Osteocyte (in vitro differentiated cells): ENCODE measurements around the gene AKR1D1. TPM values are rescaled to one million over a fixed set of nuclear protein-coding genes. Genes with fewer than 3 reads are reported as not detected.

Source experiments
- DNase-seq: peaks from one replicate; pipeline ENCODE4 v3.0.0; 2021; ENCODE audit warnings: mixed read lengths; ENCODE audit not compliant: unreplicated experiment; ENCODE audit errors: extremely low spot score
- H3K27ac Mint-ChIP-seq: one replicate; pipeline ENCODE4 v1.8.0; 2021; ENCODE audit warnings: mild to moderate bottlenecking, mixed read lengths; ENCODE audit not compliant: unreplicated experiment
- H3K27me3 Mint-ChIP-seq: one replicate; pipeline ENCODE4 v1.8.0; 2021; ENCODE audit warnings: mixed read lengths; ENCODE audit not compliant: unreplicated experiment
- H3K36me3 Mint-ChIP-seq: one replicate; pipeline ENCODE4 v1.8.0; 2021; ENCODE audit warnings: mixed read lengths; ENCODE audit not compliant: unreplicated experiment
- H3K4me1 Mint-ChIP-seq: one replicate; pipeline ENCODE4 v1.8.0; 2021; ENCODE audit warnings: mixed read lengths; ENCODE audit not compliant: unreplicated experiment
- H3K4me3 Mint-ChIP-seq: one replicate; pipeline ENCODE4 v1.8.0; 2021; ENCODE audit warnings: mild to moderate bottlenecking, moderate library complexity, mixed read lengths; ENCODE audit not compliant: unreplicated experiment
- H3K9me3 Mint-ChIP-seq: one replicate; pipeline ENCODE4 v1.8.0; 2021; ENCODE audit warnings: mixed read lengths; ENCODE audit not compliant: unreplicated experiment
- total RNA-seq: library from RNA; stranded (reverse); gene quantifications from 2 replicates; pipeline ENCODE4 v1.2.1, GENCODE V29; 2021
- TF ChIP-seq, protein P1 (sequence below): fragments of 200-600 bp; sonication (generic); IDR thresholded peaks from 2 replicates; pipeline ENCODE4 v1.5.0; 2021; ENCODE audit warnings: antibody characterized with exemption, mild to moderate bottlenecking, moderate library complexity

AKR1D1 gene
- total RNA-seq, 1 donor from 2014 or later = not detected

DNA sequence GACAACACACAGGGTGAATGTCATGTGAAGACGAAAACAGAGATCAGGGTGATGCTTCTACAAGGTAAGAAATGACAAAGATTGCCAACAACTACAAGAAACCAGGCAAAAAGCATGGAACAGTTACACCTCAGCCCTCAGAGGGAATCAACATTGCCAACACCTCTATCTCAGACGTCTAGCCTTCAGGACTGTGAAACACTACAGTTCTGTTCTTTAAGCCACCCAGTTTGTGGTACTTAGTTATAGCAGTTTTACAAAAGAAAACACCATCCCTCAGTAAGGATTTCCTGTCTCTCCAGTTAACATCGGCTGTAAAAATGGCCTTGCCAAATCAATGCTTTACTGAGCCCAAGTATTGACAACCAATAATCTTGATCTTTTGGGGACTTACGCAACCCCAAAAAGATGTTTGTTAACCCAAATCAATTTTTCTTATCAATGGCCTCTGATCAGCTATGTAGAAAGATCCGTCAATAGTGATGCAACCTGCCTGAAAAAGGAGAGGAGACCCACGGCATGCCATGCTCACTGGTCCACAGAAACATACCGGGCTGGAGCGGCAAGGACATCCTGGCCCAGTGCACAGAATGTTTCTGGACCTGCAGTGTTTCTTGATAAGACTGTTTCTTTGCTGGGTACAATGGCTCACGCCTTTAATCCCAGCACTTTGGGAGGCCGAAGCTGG is 44.0 kb downstream of the AKR1D1 start:
- H3K27ac Mint-ChIP-seq = no peak overlapping the region
- H3K27me3 Mint-ChIP-seq = no peaks in the 10 kb centered on the region
- H3K4me1 Mint-ChIP-seq = peaks cover 23% of the 10 kb centered on the region
- TF ChIP-seq, protein P1, sequence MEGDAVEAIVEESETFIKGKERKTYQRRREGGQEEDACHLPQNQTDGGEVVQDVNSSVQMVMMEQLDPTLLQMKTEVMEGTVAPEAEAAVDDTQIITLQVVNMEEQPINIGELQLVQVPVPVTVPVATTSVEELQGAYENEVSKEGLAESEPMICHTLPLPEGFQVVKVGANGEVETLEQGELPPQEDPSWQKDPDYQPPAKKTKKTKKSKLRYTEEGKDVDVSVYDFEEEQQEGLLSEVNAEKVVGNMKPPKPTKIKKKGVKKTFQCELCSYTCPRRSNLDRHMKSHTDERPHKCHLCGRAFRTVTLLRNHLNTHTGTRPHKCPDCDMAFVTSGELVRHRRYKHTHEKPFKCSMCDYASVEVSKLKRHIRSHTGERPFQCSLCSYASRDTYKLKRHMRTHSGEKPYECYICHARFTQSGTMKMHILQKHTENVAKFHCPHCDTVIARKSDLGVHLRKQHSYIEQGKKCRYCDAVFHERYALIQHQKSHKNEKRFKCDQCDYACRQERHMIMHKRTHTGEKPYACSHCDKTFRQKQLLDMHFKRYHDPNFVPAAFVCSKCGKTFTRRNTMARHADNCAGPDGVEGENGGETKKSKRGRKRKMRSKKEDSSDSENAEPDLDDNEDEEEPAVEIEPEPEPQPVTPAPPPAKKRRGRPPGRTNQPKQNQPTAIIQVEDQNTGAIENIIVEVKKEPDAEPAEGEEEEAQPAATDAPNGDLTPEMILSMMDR = no peak
- H3K36me3 Mint-ChIP-seq = no peaks in the 10 kb centered on the region
- DNase-seq = no peak
- H3K9me3 Mint-ChIP-seq = no peaks in the 10 kb centered on the region
- no peak overlapping the region for H3K4me3 Mint-ChIP-seq

GRCh38 chr7:138122162-138122561 is 45.9 kb downstream of the AKR1D1 start:
- no peaks in the 10 kb centered on the region for H3K36me3 Mint-ChIP-seq
- H3K4me1 Mint-ChIP-seq = peaks cover 24% of the 10 kb centered on the region
- H3K27ac Mint-ChIP-seq = no peak overlapping the region
- DNase-seq = no peak
- H3K4me3 Mint-ChIP-seq = no peak overlapping the region
- no peaks in the 10 kb centered on the region for H3K9me3 Mint-ChIP-seq
- TF ChIP-seq, protein P1 = no peak
- no peaks in the 10 kb centered on the region for H3K27me3 Mint-ChIP-seq

DNA sequence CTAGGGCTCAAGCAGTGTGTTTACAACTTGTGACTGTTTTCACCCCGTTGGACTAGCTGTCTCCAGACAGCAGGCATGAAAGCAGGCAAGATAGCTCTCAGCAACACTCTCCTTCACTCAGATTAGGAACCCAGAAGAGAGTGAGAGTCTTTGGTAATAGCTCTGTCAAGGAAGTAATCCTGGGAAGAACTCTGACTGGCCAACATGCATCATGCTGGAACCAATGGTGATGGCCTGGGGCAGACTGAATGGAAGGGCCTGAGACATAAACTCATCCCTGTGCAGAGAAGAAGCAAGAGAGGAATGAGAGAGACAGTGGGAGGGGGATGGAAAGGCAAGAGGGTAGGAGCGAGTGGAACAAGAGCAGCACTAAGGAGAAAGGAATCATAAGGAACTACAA is 48.9 kb downstream of the AKR1D1 start:
- Mint-ChIP-seq H3K9me3 (no peaks in the 10 kb centered on the region), H3K4me1 (peaks cover 24% of the 10 kb centered on the region), H3K27ac (peak overlapping the region; percentile 27), H3K4me3 (no peak overlapping the region), H3K36me3 (no peaks in the 10 kb centered on the region), H3K27me3 (no peaks in the 10 kb centered on the region)
- DNase-seq = no peak
- TF ChIP-seq, protein P1 = no peak

- no peak for DNase-seq
- Mint-ChIP-seq H3K4me1 (peaks cover 24% of the 10 kb centered on the region), H3K36me3 (no peaks in the 10 kb centered on the region), H3K27ac (peak overlapping the region; percentile 27), H3K4me3 (no peak overlapping the region), H3K27me3 (no peaks in the 10 kb centered on the region), H3K9me3 (no peaks in the 10 kb centered on the region)
- TF ChIP-seq, protein P1 = no peak
Measured at GRCh38 chr7:138125598-138126111, 49.4 kb downstream of the AKR1D1 start.

DNA sequence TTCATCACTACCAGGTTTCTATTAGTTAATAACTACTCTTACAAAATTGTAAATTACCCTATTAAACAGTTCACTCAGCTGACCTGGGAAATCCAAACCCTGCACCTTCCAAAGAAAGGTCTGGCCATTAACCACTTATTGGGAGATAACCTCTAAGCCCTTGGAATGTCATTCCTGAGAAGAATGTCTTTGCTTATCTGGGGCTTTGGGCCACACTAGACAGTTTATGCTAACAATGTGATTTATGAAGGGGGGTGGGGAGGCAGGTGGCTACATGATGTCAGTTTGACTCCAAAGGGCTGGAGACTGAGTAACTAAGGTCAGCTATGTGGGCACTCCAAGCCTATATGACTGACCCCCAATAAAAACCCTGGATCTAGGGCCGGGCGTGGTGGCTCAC is 50.7 kb downstream of the AKR1D1 start:
- H3K27me3 Mint-ChIP-seq = no peaks in the 10 kb centered on the region
- no peaks in the 10 kb centered on the region for H3K36me3 Mint-ChIP-seq
- H3K4me3 Mint-ChIP-seq = no peak overlapping the region
- H3K27ac Mint-ChIP-seq = no peak overlapping the region
- H3K9me3 Mint-ChIP-seq = no peaks in the 10 kb centered on the region
- DNase-seq = no peak
- peaks cover 22% of the 10 kb centered on the region for H3K4me1 Mint-ChIP-seq
- TF ChIP-seq, protein P1 = no peak
